ENCODE results near the gene BAIAP2L1.

BAIAP2L1 gene

DNA sequence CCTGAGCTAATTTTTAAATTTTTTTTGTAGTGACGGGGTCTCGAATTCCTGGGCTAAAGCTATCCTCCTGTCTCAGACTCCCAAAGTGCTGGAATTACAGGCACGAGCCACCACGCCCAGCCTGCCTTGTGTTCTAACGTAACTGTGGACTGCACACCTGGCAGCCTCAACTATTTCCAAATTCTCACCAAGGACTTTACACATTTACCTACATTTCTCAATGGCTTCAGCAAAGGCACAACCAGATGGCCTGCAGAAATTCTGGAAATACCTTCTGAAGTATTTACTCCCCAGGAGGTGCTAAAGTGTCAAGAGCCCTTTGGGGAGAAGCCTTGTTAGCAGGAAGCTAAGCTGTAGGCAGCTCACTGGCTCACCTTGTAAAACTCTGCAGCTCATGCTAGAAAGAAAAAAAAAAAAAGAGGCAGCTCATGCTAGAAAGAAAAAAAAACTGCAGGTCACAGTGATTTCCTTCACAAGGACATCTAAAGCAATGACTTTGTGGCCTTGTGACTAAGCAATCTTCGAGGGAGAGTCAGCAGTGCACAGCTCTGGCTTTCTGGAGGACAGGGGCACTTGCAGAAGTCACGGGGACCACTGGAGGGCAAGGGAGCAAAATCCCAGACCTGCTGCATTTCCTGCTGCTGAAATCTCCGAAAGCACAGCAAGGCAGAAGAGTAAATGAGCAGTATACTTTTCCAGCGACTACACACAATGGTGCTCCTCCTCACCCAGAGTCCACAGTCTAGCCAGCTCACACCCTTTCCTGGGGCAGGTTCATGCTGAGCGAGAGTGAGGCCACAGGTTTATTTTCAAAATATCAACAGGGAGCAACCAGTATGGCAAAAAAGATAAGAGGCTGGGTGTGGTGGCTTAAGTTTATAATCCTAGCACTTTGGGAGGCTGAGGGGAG lies 40.4 kb downstream of the BAIAP2L1 start:
- no peak overlapping the region for H3K4me3 ChIP-seq (ENCODE audit: low read depth, low read length)

DNA sequence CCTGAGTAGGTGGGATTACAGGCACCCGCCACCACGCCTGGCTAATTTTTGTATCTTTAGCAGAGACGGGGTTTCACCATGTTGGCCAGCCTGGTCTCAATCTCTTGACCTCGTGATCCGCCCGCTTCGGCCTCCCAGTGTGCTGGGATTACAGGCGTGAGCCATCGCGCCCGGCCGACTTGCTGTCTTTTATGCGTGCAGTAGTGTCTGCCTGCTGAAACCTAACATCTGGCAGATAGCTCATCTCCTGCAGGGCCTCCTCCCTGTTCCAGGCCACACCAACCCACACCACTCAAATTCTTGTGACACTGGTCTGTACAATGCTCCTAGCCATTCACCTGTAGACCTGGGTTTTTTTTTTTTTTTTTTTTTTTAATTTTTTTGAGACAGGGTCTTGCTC lies 41.5 kb downstream of the BAIAP2L1 start:
- H3K4me3 ChIP-seq (ENCODE audit: low read depth, low read length), result no peak overlapping the region

DNA sequence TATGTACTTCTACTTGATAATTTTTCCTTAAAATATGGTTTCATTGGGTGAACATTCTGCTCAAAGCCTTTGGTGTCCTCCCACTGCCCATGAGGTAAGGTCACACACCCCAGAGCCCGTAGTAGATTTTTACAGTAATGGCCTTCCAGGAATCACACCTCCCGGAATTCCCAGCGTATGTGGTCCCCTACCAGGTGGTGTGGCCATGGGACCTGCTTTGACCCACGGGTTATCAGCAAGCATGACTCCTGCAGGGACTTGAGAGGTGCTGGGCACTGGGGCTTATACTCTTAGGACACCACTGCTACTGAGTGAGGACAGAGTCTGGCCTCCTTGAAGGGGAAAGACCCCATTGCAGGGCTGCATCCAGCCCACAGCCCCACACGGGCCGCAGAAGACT lies 42.2 kb downstream of the BAIAP2L1 start:
- no peak overlapping the region for H3K4me3 ChIP-seq (ENCODE audit: low read depth, low read length)

DNA sequence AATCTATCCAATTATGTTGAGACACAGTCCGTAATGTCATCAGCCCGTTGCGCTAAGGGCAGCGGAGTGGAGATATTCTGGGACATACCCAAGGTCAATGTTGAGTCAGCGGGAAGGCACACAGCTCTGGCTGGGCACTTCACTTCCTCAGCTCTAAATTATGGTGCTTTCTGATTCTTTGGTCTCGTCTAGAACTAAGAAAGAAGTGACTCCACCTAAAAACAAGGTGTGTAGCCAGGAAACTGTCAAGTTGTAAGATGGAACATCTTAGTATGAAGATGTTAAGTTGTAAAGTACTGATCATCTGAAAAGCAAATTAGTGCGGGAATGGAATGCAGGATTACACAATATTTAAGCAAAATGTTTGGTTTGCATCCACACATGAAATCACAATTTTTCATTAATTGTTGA lies 43.1 kb downstream of the BAIAP2L1 start:
- no peak overlapping the region for H3K4me3 ChIP-seq (ENCODE audit: low read depth, low read length)

DNA sequence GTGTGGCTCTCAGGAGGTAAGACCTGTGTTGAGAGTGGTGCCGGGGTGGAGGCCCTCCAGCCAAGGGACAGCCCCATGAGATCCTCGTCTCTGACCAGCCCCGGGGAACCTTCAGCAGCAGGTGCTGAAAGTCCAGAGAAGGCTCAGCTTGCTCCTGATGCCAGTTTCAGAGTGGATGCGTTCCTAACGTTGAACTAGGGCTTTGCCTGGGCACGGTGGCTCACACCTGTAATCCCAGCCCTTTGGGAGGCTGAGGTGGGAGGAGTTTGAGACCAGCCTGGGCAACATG lies 45.7 kb downstream of the BAIAP2L1 start:
- H3K4me3 ChIP-seq (ENCODE audit: low read depth, low read length), result no peak overlapping the region

DNA sequence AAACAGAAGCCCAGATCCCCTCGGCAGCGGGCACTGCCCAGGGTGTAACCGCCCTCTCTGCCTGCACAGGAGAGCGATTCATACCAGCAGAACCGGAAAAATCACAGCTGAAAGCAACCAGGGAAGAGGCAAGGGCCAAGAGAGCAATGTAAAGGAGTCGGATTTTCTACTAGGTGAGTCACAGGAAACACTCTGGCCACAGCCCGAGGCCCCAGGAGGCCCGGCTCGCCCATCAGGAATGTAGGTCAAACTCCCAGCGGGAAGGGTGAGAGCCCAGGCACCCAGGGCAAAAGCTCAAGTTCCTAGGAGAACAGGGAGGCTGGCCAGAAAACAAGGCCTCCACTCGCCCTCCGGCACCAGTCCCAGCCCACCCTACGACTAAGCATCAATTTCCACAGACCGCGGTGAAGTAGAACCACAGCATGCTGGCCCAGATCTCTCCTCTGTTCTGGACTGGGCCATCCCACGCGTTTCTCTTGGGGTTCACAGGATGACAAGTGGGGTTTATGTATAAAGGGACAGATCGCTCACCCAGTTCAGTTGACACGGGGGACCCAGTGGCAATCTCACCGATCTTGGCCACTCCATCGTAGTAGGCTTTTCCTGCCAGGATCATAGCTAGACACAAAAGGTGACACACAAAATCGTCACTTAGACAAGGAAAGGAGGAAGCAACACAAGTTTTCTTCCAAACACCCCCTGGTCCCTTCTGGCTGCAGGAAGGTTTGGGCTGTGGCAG lies 46.2 kb downstream of the BAIAP2L1 start:
- H3K4me3 ChIP-seq (ENCODE audit: low read depth, low read length), result no peak overlapping the region

DNA sequence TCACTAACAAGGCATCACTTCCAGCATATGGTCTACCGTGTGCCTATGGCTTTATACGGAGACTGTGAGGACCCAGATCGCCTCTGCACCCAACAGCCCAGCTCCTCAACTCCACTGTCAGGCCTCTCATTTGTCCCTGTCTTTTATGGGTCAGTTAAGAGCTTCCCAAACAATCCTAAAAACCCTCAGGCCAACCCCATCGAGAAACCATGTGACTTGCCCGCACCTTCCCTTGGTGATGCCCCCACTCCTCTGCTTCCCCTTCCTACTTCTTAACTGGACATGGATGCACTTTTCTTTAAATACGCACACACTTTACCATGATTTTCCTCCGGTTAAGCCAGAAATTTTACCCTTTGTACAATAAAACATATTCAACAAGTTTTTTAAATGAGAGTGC lies 46.8 kb downstream of the BAIAP2L1 start:
- H3K4me3 ChIP-seq (ENCODE audit: low read depth, low read length), result no peak overlapping the region

DNA sequence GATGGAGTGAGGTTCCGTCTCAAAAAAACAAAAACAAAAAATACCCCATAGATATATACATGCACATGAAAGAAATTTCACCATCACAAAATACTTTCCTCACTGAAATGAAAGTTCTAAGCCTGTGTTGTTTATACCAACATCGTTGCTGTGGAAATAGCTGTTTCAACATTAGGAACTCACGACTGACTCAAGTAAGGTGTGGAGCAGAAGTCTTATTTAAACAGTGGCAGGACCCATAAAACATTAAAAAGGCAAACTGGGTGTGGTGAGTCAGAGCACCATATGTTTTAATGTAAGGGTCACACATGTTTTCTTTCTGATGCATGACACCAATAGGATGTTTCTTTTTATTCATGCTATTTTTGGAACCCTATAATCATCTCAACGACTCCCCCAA lies 48.3 kb downstream of the BAIAP2L1 start:
- no peak overlapping the region for H3K4me3 ChIP-seq (ENCODE audit: low read depth, low read length)

DNA sequence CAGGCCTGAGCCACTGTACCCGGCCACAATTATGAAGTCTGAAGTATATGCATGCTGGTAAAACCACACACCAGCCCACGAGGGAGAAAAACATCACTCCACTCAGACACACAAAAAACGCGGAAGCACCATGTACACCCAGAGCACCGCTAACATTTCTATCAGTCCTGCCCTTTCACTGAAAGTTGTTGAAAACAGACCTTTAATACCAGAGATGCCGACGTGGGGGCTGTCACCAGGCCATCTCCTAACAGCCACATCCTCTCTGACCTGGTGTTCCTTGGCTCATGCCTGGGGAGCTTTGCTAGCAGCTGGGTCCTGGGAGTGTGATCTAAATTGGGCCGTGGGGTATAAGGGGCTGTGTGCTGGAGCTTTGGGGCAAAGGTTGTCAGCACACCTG lies 49.8 kb downstream of the BAIAP2L1 start:
- no peak overlapping the region for H3K4me3 ChIP-seq (ENCODE audit: low read depth, low read length)

DNA sequence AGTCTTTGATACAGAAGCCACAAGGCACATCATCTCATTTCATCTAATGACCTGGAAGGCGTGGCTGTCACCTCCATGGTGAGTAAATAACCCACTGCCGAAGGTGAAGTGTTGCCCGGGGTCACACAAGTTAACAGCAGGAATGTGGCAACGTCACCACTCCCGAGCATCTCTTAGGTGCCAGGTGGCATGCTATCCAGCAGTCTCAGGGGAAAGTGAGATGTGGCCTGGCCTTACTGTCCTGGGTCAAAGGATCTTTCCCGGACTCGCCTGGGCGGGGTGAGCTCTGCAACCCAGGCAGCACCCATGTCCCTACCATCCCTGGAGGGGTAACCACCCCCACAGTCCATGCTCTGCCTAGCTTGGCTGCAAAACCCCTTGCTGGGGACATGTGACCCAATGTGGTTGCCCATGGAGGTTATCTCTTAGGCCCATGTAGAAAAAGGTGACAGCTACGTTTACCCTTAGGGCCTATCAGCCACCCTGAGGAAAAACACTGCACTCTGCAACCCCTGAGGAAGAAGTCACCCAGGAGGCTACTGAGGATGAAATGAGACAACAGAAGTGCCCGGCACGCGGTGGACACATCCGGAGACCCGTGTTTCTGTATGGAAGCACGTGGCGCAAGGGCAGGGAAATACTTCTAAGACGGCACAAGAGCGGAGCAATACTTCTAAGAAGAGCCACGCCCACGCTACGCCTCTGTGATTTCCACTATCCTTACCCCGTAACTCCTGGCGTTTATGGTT lies 52.0 kb downstream of the BAIAP2L1 start:
- H3K4me3 ChIP-seq (ENCODE audit: low read depth, low read length), result no peak overlapping the region

DNA sequence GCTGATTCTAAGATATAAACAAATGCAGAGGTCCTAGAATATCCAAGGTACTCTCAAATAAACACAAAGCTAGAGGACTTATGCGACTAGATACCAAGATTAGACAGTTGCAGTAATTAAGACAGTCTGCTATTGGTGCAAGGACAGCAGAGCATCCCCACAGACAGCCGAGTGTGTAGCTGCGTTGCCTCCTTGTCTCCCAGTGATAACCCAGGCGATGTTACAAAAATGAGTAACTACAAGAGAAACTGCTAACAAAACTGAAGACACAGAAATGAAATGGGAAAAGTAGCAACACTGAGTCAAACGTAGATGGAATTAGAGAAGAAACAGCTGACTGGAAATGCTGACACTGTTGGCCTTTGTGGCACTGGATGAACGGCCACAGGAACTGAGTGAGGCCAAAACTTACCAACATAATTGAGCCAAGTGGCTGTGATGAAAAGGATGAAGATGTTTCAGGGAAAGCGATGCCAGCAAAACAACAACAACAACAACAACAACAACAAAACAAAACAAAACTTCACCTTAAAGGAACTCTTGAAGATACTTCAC lies 54.3 kb downstream of the BAIAP2L1 start:
- no peak overlapping the region for H3K4me3 ChIP-seq (ENCODE audit: low read depth, low read length)

DNA sequence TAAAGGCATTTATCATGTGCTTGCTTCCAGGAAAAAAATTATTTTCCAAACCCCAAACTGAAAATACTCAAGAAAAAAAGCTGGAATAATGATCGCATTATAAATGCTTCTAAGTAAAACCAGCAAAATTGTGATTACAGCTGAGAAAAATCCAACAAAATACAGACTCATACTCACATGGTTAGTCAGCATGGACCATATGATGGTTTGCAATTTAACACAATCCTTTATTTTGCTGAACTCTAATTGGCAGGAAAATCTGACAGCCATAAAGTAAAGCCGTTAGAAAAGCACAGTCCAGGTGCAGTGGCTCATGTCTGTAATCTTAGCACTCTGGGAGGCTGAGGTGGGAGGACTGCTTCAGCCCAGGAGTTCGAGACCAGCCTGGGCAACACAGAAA lies 59.8 kb downstream of the BAIAP2L1 start:
- H3K4me3 ChIP-seq (ENCODE audit: low read depth, low read length), result no peak overlapping the region

DNA sequence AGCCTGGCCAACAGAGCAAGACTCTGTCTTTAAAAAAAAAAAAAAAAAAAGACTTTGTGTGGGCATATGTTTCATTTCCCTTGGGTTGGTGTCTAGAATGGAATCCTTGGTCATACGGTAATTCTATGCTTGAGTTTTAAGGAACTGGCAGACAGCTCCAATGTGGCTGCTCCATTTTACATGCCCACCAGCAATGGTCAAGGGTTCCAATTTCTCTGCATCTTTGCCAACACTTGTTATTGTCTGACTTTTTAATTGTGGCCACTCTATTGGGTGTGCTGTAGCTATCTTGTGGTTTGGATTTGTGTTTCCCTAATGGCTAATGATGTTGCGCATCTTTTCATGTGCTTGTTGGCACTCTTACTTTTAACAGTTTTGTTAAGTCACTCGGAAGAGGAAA lies 61.8 kb downstream of the BAIAP2L1 start:
- H3K4me3 ChIP-seq (ENCODE audit: low read depth, low read length), result no peak overlapping the region

DNA sequence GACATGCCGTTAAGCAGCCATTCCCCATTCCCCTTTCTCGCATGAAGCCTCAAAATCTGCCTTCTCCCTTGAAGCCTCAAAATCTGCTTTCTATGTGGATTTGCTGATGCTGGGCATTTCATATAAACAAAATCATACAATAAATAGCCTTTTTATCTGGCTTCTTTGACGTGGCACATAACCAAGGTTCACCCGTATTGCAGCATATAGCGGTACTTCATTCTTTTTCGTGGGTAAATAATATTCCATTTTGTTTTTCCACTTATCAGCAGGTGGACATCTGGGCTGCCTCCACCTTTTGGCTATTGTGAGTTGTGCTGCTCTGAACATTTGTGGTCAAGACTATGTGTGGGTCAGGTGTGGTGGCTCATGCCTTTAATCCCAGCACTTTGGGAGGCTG lies 62.4 kb downstream of the BAIAP2L1 start:
- no peak overlapping the region for H3K4me3 ChIP-seq (ENCODE audit: low read depth, low read length)

DNA sequence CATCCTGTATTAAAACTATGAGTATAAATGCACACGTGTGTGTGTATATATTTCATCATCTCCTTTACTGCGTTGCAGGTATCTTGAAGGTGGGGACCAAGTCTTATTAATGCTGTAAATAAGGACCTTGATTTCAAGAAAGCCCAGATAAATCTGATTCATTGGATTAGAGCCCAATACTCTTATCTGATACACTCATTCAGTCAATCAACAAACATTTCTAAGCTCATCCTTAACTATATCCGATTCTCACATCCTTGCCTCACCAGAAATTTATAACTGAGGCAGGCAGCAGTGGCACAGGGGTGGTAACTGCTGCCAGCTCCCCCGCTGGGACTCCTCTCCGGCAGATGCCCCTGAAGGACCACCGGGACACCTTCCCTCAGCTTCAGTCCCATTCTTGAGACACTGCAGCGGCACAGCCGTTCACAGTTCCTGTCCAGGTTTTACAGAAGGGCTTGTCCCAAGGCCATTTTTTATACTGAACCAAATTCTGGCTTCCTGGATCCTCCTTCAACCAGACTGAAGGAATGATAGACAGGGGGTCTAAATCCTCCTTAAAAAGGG lies 65.4 kb downstream of the BAIAP2L1 start:
- no peak overlapping the region for H3K4me3 ChIP-seq (ENCODE audit: low read depth, low read length)

DNA sequence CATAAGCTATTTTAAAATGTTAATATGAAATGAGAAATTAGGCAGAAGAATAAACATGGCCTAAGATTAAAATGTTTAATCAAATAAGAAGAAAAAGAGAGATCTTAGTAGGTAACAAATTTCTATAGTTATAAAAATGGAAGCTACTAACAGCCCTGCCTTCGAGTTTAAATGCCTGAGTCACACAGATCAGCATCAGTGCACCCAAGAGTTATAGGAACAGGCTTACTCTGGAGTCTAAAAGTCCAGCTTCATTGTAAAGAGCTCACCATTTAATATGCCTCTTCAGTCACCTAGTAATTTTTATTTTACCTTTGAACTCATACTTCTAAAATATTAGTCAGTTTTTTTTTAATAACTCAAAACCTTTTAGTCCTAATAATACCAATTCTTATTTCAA lies 66.8 kb downstream of the BAIAP2L1 start:
- no peak overlapping the region for H3K4me3 ChIP-seq (ENCODE audit: low read depth, low read length)

DNA sequence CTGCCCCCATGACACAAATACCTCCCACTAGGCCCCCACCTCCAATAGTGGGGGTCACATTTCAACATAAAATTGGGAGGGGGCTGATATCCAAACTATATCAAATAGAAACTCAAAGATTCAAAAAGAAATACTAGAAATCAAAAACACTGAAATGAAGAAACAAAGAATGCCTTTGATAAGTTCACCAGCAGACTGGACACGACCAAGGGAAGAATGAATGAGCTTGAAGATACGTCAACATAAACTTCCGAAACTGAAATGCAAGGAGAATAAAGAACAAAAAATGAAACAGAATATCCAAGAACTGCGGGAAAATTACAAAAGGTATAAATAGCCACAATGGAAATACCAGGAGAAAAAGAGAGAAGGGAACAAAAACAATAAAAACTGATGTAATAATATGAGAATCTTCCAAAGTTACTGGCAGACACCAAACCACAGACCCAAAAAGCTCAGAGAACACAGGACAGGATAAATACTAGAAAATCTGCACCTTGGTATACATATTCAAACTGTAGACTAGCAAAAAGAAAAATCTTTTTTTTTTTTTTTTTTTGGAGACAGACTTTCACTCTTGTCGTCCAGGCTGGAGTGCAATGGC lies 69.9 kb downstream of the BAIAP2L1 start:
- no peak overlapping the region for H3K4me3 ChIP-seq (ENCODE audit: low read depth, low read length)

DNA sequence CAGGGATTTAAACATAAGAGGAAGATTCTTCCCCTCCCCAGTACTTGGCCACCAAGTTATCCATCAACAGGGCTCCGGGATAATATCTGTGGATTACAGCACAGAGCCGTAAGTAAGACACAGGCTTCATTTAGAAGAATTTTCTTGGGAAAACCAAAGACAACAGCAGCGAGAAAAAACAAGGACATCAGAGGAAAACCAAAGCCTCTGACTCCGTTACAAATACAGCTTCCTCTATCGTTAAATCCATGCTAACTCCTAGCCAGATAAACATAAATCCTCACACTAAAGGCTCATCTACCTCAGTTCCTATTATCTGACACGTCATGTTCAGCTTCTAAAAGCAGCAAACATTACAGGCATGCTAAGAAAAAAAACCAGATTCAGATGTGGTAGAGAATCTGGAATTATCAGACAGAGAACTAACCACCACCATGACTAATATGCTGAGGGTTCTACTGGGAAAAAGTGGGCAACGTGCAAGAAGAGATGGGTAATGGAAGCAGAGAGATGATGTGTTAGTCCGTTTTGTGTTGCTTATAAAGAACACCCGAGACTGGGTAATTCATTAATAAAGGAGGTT lies 71.0 kb downstream of the BAIAP2L1 start:
- H3K4me3 ChIP-seq (ENCODE audit: low read depth, low read length), result no peak overlapping the region

DNA sequence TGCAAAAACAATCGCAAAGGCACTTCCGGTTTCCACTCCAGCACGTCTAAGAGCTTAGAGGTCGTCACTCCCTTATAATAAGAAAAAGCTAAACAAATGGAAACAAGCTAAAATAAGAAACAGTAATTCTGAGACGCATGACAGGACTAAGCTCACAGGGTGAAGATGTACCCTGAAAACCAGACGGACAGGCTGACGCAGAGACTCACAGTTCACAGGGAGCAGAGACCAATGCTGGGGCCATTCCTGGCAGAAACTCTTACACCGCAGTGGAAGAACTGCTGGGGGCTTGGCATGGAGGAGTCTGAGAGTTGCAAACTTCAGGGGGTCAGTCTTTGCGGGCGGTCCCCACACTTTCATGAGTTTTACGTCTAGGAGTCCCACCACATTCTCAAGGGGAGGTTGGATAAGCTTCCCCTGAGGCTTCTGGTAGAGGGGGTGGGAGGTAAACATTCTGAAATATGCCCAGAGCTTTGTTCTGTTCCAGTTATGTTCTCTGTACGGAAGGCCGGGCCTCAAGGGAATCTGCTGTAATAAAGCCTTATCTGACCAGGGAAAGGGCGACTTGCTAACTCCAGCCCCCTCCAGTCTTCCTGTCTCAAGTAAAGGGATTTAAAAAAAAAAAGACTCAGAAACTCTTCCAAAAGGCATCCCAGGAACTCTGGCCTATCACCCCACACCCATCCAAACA lies 71.6 kb downstream of the BAIAP2L1 start:
- H3K4me3 ChIP-seq (ENCODE audit: low read depth, low read length), result no peak overlapping the region

DNA sequence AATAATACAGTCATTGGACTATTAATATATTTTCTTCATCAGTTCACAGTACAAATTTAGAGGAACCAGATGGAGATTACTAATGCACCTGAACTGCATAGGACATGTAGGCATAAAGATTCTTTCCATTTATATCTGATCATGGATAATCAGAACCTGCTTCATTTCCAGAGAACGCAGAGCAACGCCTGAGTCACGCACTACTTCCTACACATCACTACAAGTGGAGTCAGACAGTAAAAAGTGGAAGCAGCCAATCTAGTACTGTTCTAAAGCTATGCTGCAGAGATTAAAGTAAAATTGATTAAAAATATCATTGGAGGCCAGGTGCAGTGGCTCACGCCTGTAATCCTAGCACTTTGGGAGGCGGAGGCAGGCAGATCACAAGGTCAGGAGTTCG lies 76.1 kb downstream of the BAIAP2L1 start:
- H3K4me3 ChIP-seq (ENCODE audit: low read depth, low read length), result no peak overlapping the region
